M059J (cell line): ENCODE measurements around the gene EGFL7. TPM values are rescaled to one million over a fixed set of nuclear protein-coding genes. Genes with fewer than 3 reads are reported as not detected.

ENCODE experiments used
- DNase-seq: peaks from one replicate; pipeline ENCODE4 v3.0.0-alpha.2; 2012; ENCODE audit warnings: low read depth
- total RNA-seq: library from RNA; depleted of rRNA; stranded (reverse); fragments of >200 nt; shearing (Covaris generic); gene quantifications from 2 replicates; pipeline ENCODE4 v1.2.3, GENCODE V29; 2014

The EGFL7 gene
- total RNA-seq, 1 experiment from 2014 or later, result 20.9 TPM

DNA sequence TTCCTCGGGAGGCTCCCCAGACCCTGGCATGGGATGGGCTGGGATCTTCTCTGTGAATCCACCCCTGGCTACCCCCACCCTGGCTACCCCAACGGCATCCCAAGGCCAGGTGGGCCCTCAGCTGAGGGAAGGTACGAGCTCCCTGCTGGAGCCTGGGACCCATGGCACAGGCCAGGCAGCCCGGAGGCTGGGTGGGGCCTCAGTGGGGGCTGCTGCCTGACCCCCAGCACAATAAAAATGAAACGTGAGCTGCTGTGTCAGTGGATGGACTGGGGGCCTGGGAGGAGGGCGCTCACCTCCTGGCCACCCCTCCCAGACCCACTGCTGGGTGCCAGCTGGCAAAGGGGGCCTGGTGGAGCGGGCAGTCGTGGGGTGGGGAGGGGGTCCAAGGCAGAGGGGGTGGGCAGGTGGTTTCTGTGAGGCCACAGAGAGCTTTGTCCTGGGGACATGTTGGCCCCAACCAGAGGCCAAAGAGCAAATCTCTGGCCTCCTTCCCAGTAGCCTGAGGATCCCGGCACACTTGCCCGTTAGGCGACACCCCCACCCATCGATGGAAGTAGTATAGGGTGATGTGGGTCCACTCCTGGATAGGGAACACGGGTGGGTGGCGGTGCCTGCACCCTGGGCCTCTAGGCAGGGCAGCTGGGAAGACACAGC lies 9.8 kb downstream of the EGFL7 start:
- no peak for DNase-seq

DNA sequence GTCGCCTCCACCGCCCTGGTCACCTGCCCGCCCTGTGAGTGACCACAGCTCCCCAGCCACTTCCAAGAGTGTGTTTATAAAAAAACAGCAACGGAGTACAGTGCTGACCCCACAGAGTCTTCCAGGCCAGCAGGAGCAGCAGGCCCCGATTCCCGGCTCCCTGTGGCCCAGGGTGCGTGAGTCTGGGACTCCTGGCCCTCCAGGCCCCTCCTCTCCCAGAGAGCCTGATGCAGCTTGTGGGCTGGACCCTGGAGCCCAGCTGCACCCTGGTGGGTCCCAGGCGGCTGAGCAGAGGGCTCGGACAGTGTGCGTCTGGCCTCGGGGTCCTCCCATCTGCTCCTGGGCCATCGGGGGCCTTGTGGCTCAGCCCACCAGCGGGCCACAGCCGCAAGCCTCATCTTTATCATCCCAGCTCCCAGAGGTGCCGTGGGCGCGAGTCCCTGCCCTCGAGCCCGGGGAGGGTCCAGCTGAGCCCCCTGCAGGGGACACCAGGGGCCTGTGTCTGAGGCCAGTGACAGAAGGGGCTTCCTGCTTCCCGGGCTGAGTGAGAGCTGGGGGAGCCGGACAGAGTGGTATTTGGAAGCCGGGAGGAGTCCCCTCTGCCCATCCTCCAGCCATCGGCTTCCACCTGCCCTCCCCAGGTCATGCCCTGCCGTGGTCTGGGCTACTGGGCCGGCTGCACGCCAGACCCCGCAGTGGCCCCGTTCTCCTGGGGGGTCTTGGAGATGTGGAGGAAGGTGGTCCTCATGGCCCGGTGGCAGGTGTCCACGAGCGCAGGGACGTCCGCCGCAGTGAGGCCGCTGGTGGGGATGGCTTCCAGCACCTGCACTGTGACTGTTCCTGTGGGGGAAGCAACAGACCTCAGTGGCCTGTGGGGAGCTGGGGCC lies 10.6 kb downstream of the EGFL7 start:
- peak; percentile 36 for DNase-seq

GRCh38 chr9:136673975-136674785 lies 11.5 kb downstream of the EGFL7 start:
- DNase-seq, result no peak

DNA sequence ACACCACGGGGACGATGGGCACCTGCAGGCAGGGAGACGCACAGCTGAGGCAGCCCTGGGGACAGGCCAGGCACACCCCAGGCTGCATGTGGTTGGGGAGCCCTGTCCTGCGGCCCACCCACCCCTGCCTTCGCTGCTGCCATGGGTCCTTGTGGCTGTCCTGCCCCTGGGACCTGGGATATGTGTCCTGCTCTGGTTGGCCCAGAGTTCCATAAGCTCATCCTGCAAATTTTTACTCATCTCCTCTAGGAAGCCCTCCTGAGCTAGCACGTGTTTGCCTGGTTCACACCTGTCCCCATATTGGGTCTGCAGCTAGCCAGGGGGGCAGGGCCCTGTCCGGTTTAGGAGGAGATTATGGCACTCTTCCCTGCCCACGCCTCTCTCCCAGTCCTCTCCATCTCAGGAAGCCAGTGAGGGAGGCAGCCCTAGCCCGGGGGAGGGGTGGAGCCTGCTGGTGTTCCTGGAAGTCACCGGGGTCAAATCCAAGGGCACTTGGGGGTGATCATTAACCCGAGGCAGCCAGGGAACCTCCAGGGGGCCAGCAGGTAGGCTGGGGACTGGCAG lies 12.2 kb downstream of the EGFL7 start:
- no peak for DNase-seq

DNA sequence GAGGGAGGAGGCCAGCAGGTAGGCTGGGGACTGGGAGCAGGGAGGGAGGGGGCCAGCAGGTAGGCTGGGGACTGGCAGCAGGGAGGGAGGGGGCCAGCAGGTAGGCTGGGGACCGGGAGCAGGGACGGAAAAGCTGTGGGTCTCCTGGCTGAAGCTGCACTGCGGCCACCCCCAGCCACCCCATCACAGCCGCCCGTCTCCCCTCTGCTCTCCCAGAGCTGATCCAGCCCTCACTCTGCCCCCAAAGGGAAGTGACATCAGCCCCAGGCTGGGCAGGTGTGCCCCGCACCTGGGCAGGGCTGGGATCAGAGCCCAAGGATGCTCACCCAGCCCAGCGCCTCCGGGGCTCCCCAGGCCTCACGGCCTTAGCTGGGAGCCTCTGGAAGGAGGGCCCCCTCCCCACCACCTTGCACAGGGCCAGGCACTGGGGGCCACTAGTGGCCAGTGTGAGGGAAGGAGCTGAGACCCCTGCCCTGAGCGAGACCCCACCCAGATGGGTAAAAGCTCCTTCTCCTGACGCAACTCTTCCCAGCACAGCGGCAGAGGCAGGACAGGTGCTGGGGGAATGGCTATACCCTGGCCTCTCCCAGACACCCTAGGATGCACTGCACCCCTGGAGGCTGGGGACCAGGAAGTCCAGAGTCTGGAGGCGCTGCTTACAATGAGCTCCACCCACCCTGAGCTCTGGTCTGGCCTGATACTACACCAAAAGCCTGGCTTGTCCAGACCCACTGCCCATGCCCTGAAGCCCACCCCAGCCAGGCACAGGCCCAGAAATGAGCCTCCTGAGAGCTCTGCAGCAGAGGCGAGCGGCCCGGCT lies 13.0 kb downstream of the EGFL7 start:
- DNase-seq, result no peak

DNA sequence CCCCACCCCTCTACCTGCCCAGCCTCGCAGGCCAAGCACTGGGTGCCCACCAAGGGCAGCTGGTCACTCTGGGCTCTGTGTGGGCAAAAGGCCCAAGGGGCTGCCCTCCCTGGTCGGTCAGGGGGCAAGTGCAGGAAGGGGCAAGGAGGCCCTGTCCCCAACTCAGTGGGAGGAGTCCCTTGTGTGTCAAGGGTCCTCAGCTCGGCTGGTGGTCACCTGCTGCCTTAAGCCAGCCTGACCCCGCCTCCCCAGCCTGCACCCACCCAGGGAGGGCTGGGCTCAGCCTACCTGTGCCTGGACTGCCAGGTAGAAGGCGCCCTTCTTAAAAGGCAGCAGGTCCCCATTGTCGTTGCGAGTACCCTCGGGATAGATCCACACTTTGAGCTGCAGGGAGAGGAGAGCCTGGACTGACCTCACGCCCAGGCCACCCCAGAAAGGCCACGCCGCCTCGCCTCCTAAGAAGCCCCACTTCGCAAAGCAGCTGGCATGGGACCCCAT lies 13.6 kb downstream of the EGFL7 start:
- no peak for DNase-seq

GRCh38 chr9:136676920-136677686 lies 14.4 kb downstream of the EGFL7 start:
- DNase-seq, result no peak

DNA sequence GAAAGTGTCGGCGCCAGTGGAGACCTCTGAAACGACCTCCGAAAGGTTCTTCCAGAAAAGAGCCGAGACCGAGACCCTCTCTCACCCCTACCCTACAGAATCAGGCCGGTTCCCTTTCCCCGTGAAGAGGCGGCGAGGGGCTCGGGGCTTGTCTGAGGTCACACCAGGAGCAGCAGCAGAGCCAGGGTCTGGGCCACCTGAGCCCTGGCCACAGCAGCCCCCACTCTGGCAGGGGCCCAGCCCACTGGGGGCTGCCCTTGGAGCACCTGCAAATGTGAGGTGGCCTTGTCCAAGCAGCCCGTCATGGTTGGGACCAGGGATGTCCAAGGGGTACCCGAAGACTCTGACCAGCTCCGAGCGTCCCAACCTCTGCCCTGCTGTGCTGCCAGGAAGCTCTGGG lies 15.3 kb downstream of the EGFL7 start:
- DNase-seq, result no peak

DNA sequence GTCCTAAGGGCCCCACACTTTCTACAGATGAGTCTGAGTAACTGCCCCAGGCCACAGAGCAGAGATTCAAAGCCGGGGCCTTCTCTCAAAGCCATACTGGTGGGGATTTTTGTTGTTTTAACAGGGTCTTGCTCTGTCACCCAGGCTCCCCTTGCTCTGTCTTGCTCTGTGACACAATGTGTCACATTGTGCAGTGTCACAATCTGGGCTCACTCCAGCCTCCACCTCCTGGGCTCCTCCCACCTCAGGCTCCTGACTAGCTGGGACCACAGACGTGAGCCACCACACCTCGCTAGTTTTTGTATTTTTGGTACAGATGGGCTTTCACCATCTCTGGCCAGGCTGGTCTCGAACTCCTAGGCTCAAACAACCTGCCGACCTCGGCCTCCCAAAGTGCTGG lies 15.9 kb downstream of the EGFL7 start:
- no peak for DNase-seq

DNA sequence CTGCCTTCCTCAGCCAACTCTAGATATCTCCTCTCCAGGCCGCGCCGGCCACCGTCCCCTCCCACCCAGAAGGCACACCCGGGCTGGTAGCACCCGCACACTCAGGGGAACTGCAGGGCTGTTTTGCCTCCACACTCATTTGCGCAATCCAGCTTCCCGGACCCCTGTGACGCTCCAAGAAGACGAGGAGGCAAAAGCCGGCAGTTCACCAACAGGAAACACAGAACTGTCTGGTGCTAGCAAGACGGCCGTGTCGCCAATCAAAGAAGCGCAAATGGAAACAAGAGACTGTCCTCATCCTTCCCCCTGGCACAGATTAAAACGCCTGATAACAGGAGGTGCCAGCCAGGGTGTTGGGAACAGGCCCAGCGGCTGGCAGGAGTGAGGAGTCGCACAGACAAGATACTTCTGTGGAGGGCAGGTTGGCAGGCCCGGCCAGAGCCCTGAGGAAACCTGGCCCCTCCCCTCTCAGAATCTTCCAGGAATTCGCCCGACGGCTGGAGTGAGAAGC lies 16.8 kb downstream of the EGFL7 start:
- DNase-seq, result no peak

GRCh38 chr9:136681029-136681428 lies 18.3 kb downstream of the EGFL7 start:
- no peak for DNase-seq

- DNase-seq, result no peak
Measured at GRCh38 chr9:136681945-136682699, 19.4 kb downstream of the EGFL7 start.

- no peak for DNase-seq
Measured at GRCh38 chr9:136682710-136683109, 20.0 kb downstream of the EGFL7 start.

- no peak for DNase-seq
Measured at GRCh38 chr9:136683173-136683745, 20.5 kb downstream of the EGFL7 start.

GRCh38 chr9:136683755-136684154 lies 21.0 kb downstream of the EGFL7 start:
- no peak for DNase-seq

DNA sequence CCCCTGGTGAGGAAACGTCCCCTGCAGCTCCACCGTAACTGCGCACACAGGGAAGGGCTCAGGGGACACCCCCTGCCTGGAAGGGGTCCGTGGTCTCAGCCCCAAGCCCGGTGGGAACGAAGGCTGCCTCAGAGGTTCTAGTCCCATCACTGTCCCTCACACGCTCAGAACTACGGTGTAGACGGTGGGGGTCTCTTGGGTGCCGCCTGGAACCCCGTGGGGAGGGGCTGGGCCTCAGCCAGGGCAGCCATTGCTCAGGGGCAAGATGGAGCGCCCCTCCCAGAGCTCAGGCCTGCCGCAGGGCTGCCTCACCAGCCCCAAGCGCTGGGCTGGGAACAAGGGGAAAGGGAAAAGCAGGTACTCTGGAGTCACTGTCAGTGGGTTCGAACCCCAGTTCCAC lies 21.6 kb downstream of the EGFL7 start:
- no peak for DNase-seq

DNA sequence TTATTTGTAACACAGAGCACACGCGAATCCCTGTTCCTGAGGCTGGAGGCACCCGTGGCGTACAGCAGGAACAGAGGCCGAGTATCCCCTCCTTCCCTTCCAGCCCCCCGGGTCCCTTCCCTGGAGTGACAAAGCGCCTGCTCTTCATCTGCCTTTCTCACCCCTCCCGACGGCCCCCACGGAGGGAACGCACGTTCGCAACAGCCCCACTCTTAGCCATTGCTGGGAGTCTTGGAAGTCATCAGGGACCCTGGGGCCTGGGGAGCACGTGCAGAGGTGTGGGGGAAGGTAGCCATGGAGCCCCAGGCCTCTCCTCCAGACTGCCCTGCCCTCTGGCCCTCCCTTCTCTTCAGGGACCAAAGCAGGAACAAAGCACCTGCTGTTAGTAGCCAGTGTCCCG lies 22.1 kb downstream of the EGFL7 start:
- no peak for DNase-seq

- DNase-seq, result no peak
Measured at GRCh38 chr9:136685216-136685615, 22.5 kb downstream of the EGFL7 start.
